Measurements from ENCODE around the gene TOMM70.

DNA sequence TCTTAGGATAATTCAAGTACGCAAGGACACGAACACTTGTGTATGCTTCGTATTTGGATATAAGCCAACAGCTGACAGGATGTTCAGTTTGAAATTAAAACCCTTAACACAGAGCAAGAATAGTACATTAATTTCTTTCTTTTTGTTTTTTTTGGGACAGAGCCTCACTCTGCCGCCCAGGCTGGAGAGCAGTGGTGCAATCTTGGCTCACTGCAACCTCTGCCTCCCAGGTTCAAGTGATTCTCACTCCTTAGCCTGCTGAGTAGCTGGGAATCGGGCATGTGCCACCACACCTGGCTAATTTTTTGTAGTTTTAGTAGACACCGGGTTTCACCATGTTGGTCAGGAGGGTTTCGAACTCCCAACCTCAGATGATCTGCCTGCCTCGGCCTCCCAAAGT lies 32.4 kb downstream of the TOMM70 start:
- no peak for TF ChIP-seq EZH2 (IDR thresholded peaks at IDR 0.05; ENCODE audit: low read length)
- TF ChIP-seq, protein P1, sequence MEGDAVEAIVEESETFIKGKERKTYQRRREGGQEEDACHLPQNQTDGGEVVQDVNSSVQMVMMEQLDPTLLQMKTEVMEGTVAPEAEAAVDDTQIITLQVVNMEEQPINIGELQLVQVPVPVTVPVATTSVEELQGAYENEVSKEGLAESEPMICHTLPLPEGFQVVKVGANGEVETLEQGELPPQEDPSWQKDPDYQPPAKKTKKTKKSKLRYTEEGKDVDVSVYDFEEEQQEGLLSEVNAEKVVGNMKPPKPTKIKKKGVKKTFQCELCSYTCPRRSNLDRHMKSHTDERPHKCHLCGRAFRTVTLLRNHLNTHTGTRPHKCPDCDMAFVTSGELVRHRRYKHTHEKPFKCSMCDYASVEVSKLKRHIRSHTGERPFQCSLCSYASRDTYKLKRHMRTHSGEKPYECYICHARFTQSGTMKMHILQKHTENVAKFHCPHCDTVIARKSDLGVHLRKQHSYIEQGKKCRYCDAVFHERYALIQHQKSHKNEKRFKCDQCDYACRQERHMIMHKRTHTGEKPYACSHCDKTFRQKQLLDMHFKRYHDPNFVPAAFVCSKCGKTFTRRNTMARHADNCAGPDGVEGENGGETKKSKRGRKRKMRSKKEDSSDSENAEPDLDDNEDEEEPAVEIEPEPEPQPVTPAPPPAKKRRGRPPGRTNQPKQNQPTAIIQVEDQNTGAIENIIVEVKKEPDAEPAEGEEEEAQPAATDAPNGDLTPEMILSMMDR (optimal IDR thresholded peaks at IDR 0.05 in 1 of 3, IDR thresholded peaks at IDR 0.05 in 1 of 3, conservative IDR thresholded peaks at IDR 0.05 in 1 of 3; ENCODE audit: extremely low read depth in 1 of 3, insufficient read depth in 2 of 3, low read length in 3 of 3) = no peak
